HG03432 (cell line): Measurements from ENCODE around the gene SGK2.
A peak's percentile ranks its signal among the peaks of the same experiment; 100 is the strongest.

ENCODE experiments used
- ATAC-seq: cut with Tn5 transposase; IDR thresholded peaks from one replicate; pipeline ENCODE4 v1.9.1; 2021; ENCODE audit warnings: mild to moderate bottlenecking, moderate library complexity; ENCODE audit not compliant: unreplicated experiment

Gene SGK2

DNA sequence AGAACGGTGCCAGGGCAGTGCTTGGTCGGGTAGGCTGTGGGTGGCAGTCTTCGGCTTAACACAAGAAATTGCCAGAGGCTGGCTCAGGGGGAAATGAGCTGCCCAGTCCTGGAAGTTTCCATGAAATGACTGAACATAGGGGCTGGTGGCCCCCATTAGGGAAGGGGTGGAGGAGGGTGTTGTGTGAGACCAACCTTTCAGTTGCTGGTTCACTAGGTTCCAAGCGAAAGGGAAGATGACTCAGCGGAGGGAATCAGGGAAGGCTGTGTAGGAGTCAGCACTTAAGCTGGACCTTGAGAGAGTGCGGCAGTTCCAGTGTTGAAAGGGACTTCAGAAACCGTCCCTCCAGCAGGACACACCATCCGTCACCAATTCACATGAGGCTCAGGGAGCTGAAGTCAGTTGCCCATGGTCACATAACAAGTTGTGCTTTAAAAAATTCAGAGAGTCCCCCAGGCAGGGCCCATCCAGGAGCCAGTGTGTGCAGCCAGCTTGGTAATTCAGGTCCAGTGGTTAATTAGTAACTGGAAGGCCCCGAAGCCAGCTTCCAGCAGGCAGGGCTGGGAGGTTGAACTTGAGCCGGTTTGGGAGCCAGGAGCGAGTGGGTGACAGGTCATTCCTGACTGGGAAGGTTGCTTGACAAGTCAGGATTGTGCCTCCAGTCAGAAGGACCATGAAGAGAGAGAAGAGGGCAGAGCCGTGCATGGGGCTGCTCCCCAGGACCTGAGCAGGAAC lies at the start of gene SGK2:
Gene SGK2, plus strand, starts transcription at position 616 of the 735 bp plus-strand sequence. CDS start 7,469 bp downstream, outside the sequence.
- no peak for ATAC-seq

DNA sequence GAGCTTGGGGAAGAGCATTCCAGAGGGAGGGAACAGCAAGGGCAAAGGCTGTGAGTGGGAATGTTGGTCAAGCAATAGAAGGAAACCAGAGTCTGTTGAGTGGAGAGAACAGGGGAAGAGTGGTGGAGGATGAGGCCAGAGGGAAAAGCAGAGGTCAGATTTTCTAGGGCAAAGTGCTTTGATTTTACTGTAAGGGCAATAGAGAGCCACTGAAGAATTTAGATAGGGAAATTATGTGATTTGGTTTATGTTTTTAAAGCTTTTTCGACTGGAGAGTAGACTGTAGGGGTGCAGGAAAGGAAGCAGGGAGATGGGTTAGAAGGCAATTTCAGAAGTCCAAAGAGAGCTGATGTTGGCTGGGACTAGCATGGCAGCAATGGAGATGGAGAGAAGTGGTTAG lies 46.9 kb upstream of the SGK2 start:
- ATAC-seq, result no peak

DNA sequence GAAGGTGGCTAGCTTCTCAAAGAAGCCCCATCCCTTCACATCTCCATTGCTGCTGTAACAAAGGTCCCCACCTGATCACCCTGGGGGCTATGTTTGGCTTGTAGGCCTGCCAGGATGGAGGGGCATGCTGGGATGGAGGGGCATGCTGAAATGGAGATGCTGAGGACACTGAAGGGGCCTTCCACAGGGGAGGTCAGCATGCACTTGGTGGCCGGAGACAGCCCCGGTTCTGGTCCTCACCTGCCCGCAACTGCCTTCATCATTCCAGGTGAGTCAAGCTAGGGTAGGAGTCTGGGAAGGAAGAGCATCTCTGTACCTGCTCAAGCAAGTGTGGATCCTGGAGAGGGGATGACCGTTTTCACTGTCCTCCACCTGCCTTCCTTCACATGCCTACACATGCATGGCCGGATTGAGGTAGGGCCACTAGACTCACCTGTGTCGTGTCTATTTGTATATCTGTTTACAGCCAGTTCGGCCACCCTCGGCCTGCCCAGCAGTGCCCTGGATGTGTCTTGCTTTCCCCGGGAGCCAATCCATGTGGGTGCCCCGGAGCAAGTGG lies 45.4 kb upstream of the SGK2 start:
- no peak for ATAC-seq

DNA sequence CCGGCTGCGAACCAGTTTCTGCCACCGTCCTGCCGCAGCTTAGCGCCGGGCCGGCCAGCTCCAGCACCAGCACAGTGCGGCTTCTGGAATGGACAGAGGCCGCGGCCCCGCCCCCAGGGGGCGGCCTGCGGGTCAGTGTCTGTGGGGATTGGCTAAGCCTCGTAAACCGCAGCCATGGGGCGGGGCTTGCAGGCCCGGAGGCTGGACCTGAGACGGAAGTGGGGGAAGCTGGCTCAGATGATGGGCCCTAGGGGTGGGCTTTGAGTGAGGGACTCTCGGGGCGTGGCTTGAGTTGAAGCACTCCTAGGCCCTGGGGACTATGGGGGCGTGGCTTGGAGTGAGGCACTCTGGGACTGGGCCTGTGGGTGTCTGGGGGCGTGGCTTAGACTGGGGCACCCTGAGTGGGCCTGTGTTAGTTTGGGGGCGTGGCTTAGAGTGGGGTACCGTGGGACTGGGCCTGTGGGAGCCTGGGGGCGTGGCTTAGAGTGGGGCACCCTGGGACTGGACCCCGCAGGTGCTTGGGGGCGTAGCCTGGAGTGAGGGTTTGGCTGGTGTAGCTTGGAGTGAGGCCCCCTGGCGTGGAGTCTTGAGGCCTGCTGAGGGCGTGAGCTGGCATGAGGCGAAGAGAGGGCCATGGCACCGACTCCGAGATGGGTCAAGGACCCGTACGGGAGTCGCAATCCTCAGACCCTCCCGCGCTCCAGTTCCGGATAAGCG lies 44.7 kb upstream of the SGK2 start:
- ATAC-seq, result peak; percentile 86

DNA sequence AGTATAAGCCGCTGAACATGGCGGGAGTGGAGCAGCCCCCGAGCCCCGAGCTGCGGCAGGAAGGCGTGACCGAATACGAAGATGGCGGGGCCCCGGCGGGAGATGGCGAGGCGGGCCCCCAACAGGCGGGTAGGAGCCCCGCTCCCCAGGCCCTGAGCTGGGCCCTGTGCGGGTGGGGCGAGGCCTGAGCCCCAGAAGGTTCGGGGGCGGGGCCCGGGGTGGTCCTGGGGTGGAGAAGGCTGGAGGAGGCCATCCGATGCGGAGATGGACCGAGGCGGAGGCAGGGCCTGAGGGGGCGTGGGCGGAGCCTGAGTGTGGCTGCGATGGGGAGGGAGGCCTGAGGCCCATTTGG lies 44.2 kb upstream of the SGK2 start:
- peak; percentile 13 for ATAC-seq

DNA sequence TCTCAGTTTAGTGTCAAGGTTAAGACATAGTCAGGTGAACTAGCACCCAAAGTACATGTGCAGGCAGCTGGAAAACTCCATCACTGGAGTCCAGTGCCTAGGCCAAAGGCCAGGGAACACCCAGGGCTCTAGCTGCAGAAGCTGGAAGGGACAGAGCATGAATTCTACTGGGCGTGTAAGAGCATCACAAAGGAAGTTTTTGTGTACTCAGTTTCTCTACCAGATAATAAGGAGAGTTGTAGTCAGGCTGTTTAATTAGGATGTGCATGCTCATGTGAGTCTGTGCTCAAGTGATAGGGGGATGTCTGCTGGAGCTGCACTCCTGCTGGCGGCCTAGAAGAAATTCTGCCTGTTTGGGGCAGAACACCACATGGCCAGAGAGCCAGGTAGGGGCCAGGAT lies 43.2 kb upstream of the SGK2 start:
- no peak for ATAC-seq

DNA sequence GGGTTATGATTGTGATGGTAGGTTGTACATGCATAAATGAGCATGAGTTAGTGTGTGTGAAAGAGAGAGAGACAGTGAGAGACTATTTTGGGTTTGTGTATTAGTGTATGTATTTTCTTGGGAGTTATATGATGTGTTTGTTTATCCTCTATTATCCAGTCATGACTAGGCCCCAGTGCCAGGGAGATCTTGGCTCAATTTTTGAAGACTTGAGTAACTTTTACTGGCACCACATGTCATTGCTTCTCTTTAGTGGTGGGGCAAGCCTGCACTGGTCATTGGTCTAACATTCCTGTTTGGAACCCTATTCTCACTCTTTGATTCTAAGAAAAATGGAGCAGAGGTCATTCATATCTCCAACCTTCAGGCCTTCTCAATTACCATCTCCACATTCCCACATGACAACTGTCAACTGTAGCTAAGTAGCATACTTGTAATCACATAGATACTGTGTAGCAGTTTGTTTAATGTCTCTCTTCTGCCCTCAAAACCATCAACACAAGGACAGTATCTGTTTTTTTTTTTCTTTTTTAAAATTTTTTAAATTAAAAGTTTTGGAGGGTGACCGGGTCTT lies 42.5 kb upstream of the SGK2 start:
- ATAC-seq, result no peak

DNA sequence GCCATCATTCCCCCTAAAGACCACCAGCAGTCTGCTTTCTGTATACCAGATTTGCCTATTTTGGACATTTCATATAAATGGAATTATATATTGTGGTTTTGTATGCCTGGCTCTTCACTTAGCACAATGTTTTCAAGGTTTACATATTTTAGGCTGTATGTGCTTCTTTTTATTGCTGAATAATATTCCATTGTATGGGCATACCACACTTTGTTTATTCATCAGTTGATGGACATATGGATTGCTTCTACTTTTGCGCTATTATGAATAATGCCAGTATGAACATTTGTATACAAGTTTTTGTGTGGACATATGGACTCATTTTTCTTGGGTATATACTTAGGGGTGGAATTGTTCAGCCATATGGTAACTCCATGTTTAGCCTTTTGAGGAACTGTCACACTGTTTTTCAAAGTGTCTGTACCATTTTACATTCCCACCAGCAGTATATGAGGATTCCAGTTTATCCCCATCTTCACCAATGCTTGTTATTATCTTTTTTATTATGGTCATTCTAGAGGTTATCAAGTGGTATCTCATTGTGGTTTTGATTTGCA lies 38.7 kb upstream of the SGK2 start:
- no peak for ATAC-seq

DNA sequence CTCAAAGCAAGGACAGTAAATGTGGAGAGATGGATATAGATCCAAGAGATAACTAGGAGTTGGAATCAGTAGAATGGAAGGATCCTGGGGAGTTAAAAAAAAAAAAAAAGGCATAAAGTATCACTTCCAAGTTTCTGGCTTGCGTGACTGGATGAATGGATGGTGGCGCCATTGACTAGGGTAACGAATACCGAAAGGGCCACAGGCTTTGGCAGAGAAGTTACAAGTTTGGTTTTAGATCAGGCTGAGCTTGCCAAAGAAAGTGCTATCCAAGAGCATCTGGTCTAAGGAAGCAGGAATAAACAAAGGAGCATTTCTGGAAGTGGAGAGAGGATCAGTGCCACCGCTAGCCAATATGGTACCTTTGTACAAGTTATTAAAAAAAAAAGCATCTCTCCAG lies 33.8 kb upstream of the SGK2 start:
- ATAC-seq, result no peak

DNA sequence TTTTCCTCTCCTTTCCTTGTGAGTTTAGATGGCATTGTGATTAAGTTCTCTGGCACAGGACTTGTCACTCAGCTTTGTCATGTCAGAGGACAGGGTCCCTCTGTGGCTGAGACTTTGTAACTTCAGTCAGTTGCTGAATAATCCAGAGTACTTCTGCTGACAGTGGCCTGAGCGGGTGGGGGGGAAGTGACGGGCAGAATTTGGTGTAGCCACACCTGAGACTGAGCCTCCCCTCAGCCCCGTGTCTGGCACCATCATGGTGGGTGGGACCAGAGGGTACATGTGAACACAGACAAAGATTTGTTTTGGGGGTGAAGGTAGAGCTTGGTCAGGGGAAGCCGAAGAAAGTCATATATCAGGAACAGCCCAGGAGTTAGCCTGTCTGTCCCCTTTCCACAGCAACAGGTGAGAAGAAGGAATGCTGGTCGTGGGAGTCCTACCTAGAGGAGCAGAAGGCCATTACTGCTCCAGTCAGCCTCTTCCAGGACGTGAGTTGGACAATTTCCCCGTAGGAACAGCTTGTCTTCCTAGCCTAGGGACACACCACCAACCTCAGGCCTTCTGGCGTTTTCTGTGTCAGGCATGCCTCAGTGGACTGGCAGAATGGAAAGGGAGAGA lies 30.5 kb upstream of the SGK2 start:
- ATAC-seq, result no peak

DNA sequence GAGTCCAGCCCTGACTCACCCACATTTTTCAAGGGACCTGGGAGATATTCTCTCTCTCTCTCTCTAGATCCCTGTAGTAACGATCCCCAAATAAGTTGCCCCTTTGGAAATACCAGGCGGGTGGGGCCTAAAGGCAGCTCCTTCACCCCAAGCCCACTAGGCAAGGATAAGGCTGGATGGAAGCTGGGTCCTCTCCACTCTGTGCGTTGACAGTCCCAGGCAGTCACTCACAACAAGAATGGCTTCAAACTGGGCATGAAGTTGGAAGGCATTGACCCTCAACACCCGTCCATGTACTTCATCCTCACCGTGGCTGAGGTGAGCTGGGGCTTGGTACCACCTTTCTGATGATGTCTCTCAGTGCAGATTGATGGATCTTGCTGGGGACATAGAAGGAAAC lies 29.8 kb upstream of the SGK2 start:
- ATAC-seq, result no peak

DNA sequence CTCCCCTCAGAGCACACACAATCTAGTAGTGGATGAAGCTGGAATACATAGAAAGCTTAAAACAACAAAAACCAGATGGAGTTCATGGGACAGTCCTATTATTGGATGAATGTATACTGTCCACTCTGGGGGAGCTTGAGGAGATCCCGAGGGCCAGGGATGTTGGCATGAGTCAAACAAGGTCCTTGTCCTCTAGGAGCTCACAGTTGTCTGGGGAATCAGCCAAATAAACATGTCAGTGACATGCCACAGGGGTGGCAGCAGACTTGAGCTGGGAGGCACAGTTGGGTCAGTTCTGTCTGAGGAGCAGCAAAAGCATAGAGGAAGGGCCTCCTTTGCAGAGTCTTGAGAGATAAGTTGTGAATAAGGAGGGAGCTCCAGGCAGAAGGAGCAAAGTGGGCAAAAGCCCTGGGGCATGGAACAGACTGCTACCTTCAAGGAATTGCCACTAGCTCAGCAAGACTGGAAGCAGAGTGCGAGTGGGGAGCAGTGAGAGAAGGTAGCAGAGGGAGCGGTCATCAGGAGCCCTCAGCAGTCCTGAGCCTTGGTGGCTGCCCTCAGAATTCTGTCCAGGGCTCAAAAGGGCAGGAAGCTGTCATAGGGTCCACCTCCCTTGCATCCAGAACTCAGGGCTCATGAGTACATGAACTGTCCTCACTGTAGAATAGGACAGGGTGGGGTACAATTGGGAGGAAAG lies 29.2 kb upstream of the SGK2 start:
- ATAC-seq, result no peak

DNA sequence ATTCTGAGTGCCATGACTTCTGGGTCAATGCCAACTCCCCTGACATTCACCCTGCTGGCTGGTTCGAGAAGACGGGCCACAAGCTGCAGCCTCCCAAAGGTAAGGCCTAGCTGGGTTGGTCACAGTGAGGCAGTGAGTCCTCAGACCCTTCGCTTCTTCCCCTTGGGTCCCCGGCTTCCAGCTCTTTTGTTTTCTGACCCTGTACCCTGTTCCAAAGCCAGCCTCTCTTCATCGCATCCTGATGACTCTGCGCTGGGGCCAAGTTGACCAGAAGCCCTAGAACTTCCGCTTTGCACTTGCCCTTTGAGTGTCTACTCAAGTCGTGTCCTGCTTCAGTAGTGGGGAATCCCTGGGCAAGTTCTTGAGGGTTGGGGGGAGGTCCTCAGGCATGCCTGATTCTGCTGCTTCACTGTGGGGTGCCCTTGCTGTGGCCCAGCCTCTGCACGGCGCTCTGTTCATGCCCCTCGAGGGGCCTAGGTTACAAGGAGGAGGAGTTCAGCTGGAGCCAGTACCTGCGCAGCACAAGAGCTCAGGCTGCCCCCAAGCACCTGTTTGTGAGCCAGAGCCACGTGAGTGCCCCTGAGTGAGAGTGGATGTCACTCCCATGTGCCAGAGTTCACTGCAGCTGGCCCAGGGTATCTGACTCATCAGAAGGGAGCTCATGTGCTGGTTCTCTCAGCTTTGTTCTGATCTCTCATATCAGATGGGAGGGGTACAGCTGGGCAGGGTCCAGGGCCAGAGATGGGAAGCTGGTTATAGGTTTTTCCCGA lies 28.3 kb upstream of the SGK2 start:
- ATAC-seq, result no peak

DNA sequence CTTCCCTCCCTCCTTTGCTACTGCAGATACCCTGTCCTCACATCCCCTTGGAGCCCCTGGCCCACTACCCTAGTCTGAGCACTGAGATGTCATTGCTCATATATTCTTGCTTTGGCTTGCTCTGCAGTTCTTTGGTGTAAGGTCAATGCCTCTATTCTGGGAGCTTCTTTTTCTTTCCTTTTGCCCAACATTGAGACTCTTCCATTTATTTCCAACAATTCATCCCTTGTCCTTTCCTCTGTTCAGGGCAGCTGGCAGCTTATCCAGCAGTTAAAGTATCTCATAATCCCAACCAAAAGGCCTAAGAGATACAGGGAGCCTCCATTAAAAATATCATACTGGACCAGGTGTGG lies 27.8 kb upstream of the SGK2 start:
- ATAC-seq, result no peak

DNA sequence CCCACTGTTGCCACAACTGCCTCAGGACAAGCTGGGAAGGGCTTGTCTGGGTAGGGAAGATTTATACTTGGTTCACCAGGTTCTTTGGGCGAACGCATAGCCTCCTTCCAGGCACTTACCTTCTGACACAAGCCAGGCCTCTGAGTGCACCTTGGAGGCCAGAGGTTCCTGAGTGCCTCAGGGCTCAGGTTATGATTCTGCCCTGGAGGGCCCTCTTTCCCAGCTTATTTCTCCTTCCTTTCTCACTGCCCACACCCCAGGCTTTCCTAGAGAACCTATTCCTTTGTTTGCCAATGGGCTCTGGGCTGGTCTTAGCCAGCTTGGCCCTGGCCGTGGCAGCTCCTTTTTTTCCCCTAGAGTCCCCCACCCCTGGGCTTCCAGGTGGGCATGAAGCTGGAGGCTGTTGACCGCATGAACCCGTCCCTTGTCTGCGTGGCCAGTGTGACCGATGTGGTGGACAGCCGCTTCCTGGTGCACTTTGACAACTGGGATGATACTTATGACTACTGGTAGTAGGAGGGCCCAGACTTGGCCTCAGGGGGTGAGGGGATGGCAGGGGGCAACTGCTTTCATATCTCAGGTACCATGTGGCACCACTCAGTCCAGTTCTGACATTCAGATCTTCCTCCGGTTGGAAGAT lies 26.3 kb upstream of the SGK2 start:
- no peak for ATAC-seq

DNA sequence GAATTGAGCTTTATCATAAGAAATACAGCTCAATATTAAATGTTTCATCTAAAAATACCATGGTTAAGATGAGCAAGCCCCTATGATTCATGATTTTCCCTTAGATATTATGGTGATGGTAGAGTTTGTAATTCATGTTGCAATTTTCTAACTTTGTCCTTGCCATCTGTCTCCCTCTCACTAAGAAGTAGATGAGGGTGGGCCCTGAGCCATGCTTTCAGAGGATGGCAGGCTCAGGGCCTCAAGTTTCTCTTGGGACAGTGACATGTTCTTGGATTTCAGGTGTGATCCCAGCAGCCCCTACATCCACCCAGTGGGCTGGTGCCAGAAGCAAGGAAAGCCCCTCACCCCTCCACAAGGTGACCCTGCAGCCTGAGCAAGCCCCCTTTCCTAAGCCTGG lies 25.8 kb upstream of the SGK2 start:
- ATAC-seq, result no peak

DNA sequence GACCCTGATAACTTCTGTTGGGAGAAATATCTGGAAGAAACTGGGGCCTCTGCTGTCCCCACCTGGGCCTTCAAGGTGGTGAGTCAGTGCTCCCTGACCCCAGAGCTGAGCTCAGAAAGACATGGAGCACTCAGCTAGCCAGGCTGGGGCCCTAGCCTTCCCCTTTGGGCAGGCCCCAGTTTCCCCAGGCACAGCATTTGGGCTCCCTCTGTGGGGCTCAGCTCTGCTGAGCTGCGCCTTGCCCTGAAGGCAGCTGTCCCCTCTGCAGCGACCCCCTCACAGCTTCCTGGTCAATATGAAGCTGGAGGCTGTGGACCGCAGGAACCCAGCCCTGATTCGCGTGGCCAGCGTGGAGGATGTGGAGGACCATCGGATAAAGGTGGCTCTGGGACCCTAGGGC lies 24.8 kb upstream of the SGK2 start:
- ATAC-seq, result no peak

DNA sequence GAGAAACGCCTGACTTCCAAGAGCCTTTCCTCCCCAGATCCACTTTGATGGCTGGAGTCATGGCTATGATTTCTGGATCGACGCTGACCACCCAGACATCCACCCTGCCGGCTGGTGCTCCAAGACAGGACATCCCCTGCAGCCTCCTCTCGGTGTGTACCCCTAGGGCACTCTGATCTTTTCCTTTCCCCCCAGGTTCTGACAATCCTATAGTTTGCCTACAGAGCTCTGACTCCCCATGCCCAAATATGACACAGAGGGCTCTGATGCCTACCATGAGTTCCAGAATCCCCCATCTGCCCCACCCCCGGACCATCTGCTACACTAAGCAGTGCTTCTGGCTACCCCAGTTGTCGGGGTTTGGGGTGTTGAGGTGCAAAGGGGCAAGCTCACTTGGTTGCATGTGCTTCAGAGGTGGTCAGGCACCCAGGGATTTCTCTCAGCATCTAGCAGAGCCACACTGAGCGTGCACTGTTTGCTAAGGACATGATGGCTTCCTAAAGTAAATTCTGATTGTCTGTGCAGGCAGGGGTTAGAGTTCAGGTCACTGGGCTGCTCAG lies 24.0 kb upstream of the SGK2 start:
- ATAC-seq, result no peak

DNA sequence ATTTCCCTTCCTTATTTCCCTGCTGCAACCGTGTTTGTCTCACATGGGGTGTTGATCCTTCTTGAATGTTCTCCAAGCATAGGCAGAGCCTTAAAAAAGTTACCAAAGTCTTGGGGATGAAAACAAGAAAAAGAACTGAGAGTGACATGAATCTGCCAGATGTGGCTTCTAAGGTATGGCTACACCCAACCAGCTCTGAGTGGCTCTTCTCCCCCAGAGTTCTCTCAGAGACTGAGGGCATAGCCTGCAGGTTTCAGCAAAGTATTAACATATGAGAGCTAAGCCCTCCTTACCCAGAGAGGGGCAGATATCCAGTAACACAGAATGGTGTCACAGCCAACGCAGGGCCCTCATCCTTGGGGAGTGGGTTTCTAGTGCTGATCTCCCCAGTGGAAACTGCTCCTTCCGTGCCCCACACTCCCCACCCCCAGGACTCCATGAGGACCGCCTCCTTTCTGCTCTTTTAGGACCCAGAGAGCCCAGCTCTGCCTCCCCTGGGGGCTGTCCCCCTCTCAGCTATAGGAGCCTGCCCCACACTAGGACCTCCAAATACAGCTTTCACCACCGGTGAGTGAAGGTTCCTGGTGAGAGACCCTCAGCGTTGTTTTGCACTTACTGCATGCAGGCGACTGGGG lies 23.3 kb upstream of the SGK2 start:
- no peak for ATAC-seq
